ENCODE results near the gene PRSS27. TPM values are rescaled to one million over a fixed set of nuclear protein-coding genes. Genes with fewer than 3 reads are reported as not detected.
A peak's percentile ranks its signal among the peaks of the same experiment; 100 is the strongest.
"Not testable (repeated sequence)": the region's sequence is repeated elsewhere in the genome, so short reads cannot be mapped to it uniquely, and the experiment has no call there.

PRSS27 gene
- total RNA-seq, 4 donors from 2014 or later = 0.49 to 0.55 TPM; not detected in 2

DNA sequence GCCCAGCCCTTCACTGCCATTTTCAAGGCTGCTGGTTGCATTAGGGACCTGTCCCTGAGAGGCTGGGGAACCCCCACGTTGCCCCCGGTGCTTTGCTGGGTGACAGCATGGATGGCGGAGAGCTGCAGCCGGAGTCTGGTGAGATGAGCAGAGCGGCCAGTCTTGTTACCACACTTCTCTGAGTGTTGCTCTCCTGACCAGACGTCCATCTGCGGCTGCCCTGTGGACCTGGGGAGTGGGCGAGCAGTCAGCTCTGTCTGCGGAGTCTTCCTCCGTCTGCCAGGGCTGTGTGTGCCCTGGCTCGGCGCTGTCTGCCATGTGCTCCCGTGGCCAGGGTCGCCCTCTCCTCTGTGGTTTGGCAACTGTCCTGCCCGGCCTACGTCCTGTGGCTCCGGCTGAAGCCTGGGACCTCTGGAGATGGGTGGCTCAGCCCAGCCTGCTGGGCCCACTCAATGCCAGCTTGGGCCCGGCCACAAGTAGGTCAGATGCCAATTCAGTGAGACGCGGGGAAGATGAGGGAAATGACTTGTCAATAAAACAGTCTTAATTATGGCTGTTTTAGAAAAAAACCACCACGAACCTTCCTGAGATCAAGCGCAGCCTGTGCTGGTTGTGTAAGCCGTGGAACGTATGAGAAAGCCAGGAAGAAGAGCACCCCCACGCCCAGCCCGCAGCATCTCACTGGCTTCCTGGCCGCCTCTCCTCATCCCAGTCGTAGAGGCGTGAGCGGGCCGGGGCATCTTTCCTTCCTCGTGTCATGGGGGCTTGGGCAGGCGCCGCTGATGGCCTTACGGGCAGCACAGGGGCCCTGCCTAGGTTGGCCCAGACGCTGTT lies 29.8 kb downstream of the PRSS27 start:
- TF ChIP-seq POLR2A (IDR thresholded peaks at IDR 0.05) = no peak
- TF ChIP-seq, protein P1, sequence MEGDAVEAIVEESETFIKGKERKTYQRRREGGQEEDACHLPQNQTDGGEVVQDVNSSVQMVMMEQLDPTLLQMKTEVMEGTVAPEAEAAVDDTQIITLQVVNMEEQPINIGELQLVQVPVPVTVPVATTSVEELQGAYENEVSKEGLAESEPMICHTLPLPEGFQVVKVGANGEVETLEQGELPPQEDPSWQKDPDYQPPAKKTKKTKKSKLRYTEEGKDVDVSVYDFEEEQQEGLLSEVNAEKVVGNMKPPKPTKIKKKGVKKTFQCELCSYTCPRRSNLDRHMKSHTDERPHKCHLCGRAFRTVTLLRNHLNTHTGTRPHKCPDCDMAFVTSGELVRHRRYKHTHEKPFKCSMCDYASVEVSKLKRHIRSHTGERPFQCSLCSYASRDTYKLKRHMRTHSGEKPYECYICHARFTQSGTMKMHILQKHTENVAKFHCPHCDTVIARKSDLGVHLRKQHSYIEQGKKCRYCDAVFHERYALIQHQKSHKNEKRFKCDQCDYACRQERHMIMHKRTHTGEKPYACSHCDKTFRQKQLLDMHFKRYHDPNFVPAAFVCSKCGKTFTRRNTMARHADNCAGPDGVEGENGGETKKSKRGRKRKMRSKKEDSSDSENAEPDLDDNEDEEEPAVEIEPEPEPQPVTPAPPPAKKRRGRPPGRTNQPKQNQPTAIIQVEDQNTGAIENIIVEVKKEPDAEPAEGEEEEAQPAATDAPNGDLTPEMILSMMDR (IDR thresholded peaks at IDR 0.05 in 4 of 5, conservative IDR thresholded peaks at IDR 0.05 in 1 of 5) = no peak
- ATAC-seq (no peak), DNase-seq (no peak)
- Histone ChIP-seq H3K27ac (peak overlapping the region in 3 of 4 donors; percentile 78 to 90 (median 80)), H3K27me3 (no peaks in the 10 kb centered on the region), H3K4me1 (peaks cover 40% of the 10 kb centered on the region in 2 donors), H3K4me3 (no peak overlapping the region), H3K36me3 (no peaks in the 10 kb centered on the region), H3K9me3 (no peaks in the 10 kb centered on the region)
- intact Hi-C loops (cut with DNase I; ENCODE audit: low total_unique reads) (loop anchor here (10.0 kb wide), 1 partner anchor 65 kb away; the partner anchor contains the start of gene SRRM2), in situ Hi-C loops (cut with MboI; ENCODE audit: low sequenced_read_pairs in 4 of 4) (no loop called here)

DNA sequence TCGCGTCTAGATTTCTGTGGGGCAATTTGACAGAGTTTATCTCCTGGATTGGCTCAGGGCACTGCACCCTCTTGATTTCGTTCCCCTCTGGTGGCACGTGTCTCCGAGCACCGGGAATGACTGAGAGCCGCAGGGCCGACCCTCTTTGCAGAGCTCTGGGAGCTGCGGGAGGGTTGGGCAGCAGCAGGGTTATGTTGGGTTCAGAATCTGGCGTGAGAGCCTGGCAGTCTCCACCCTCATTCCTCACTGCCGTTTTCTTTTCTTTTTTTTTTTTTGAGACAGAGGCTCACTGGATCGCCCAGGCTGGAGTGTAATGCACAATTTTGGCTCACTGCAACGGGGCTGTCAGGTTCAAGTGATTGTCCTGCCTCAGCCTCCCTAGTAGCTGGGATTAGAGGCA lies 30.6 kb downstream of the PRSS27 start:
- ATAC-seq; in situ Hi-C loops (cut with MboI; ENCODE audit: low sequenced_read_pairs in 4 of 4): not testable (repeated sequence)

DNA sequence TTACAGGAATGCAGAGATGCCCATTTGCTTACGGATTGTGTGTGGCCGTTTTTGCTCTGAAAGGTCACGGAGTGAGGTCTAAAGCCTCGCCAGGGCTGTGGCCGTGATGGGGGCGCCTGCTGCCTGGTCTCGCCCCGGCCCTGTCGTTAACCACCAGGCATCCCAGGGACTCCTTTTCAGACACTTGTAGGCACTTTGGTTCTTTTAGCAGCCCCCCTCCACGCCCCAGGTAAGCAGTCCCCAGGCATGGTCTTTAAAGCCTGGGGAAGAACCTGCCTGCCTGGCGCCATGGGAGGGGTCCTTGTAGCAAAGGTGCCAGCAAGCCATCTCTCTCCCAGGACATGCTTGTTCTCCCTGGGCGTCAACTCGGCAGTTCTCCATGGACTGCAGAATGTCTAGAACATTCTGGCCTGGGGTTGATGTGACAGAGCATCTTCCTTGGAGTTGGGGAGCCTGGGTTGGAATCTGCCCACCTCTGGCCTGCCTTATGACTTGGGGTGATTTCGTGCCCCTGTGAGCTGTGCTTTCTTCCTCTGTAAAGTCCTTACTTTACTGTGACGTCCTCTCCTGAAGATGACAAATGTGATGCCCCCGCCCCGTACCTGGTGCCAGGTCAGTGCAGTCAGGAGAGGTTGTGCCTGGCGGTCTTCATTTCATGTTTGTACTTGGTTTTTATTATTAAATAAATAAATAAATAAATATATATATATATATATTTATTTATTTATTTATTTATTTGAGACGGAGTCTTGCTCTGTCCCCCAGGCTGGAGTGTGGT lies 32.3 kb downstream of the PRSS27 start:
- no peak overlapping the region for H3K4me3 ChIP-seq
- no peak for TF ChIP-seq POLR2A (IDR thresholded peaks at IDR 0.05)
- TF ChIP-seq, protein P1 (IDR thresholded peaks at IDR 0.05 in 4 of 5, conservative IDR thresholded peaks at IDR 0.05 in 1 of 5) = no peak
- in situ Hi-C loops (cut with MboI; ENCODE audit: low sequenced_read_pairs in 4 of 4) = no loop called here
- H3K27ac ChIP-seq = no peak overlapping the region
- no peak for DNase-seq
- no peaks in the 10 kb centered on the region for H3K36me3 ChIP-seq
- no peaks in the 10 kb centered on the region for H3K9me3 ChIP-seq
- no peak for ATAC-seq
- peaks cover 31 to 44% of the 10 kb centered on the region in 2 donors for H3K4me1 ChIP-seq
- intact Hi-C loops (cut with DNase I; ENCODE audit: low total_unique reads) = no loop called here
- H3K27me3 ChIP-seq = no peaks in the 10 kb centered on the region

More for the DNA sequence above, 30.6 kb downstream of the PRSS27 start:
- H3K9me3 ChIP-seq; DNase-seq; intact Hi-C loops (cut with DNase I; ENCODE audit: low total_unique reads); H3K27me3 ChIP-seq; H3K36me3 ChIP-seq; H3K4me3 ChIP-seq: not testable (repeated sequence)
- Histone ChIP-seq H3K4me1 (peaks cover 40 to 44% of the 10 kb centered on the region in 2 donors), H3K27ac (peak overlapping the region in 1 of 4 donors; percentile 78)

DNA sequence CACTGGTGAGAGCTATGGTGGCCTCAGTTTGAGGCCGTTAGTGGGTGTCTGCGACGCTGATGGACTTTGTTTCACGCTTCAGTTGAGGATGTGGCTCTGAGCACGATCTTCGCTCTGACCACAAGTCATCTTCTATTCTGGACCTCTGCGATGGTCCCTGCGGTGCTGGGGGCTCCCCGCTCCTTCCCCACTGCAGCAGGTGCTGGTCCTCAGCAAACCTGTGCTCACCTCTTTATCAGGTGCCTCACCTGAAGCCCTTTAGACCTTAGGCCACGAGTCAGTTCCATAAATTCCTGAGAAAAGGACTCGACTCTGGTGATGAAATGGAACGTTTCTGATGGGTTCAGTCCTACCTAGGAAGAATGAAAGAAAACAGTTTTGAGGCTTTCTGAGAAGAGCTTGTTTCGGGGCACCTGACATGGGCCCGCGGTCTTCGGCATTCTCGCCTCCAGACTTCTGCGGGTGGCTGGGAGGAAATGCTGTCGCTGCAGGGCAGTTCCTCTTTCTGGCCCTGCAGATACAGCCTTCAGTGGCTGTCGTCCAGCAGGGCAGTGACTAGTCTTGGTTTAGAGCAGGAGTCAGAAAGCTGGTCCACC lies 33.0 kb downstream of the PRSS27 start:
- H3K4me1 ChIP-seq = peaks cover 24 to 37% of the 10 kb centered on the region in 2 donors
- TF ChIP-seq POLR2A (IDR thresholded peaks at IDR 0.05) = no peak
- TF ChIP-seq, protein P1 (IDR thresholded peaks at IDR 0.05 in 4 of 5, conservative IDR thresholded peaks at IDR 0.05 in 1 of 5) = no peak
- H3K27ac ChIP-seq = no peak overlapping the region
- intact Hi-C loops (cut with DNase I; ENCODE audit: low total_unique reads) = no loop called here
- H3K27me3 ChIP-seq = no peaks in the 10 kb centered on the region
- no peak overlapping the region for H3K4me3 ChIP-seq
- H3K9me3 ChIP-seq = no peaks in the 10 kb centered on the region
- in situ Hi-C loops (cut with MboI; ENCODE audit: low sequenced_read_pairs in 4 of 4) = no loop called here
- DNase-seq = peak; percentile 29 to 31
- H3K36me3 ChIP-seq = no peaks in the 10 kb centered on the region
- no peak for ATAC-seq

DNA sequence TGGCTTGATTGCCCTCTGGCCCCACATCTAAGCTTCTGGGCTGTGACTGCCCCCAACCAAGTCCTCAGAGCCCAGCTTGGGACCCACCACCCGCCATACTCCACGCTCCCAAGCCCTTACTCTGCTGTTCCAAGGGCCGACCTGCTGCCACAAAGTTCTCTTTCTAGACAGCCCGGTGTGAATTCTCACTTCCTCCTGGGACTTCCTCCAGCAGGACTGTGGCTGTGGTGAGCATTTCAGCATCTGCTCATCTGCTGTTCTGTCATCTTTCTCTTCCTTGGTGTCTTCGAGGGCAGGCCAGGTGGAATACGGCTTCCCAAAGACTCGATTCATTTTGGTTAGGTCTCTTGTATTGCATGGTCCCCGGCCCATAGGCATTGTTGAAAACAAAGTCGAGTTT lies 33.9 kb downstream of the PRSS27 start:
- H3K4me3 ChIP-seq; H3K36me3 ChIP-seq; ATAC-seq; H3K27ac ChIP-seq; DNase-seq; H3K27me3 ChIP-seq; H3K9me3 ChIP-seq; intact Hi-C loops (cut with DNase I; ENCODE audit: low total_unique reads); in situ Hi-C loops (cut with MboI; ENCODE audit: low sequenced_read_pairs in 4 of 4): not testable (repeated sequence)
- H3K4me1 ChIP-seq = peaks cover 20 to 35% of the 10 kb centered on the region in 2 donors

DNA sequence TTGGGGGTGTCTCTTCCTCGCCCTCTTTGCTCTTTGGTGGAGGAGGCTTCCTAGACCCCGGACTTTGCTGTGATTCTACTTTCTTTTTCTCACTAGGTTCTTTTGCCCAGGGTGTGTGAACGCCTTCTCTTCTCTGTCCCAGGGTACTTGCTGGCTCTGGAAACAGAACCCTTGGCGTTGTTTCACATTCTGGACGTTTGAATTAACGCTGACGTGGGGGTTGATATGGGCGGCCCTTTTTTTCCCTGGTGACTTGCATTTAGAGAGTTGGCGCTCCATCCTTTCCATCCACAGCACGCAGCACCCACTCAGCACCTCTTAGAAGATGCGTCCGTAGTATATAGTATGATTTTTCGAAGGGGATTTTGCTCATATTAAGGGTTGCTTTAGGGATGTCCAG lies 37.0 kb downstream of the PRSS27 start:
- H3K36me3 ChIP-seq; intact Hi-C loops (cut with DNase I; ENCODE audit: low total_unique reads); DNase-seq; H3K27me3 ChIP-seq; ATAC-seq; H3K9me3 ChIP-seq; in situ Hi-C loops (cut with MboI; ENCODE audit: low sequenced_read_pairs in 4 of 4): not testable (repeated sequence)
- H3K27ac ChIP-seq = peak overlapping the region; percentile 82 to 95 (median 89)
- peak overlapping the region; percentile 68 to 98 (median 78) for H3K4me3 ChIP-seq
- peaks cover 20 to 24% of the 10 kb centered on the region in 2 donors for H3K4me1 ChIP-seq
